ENCODE results near the gene FRAT1.

The FRAT1 gene

GRCh38 chr10:97365761-97366351 lies 46.8 kb downstream of the FRAT1 start:
- Mint-ChIP-seq H3K4me1 (no peaks in the 10 kb centered on the region), H3K27ac (no peak overlapping the region), H3K9me3 (no peaks in the 10 kb centered on the region), H3K27me3 (no peaks in the 10 kb centered on the region), H3K36me3 (peaks cover 19% of the 10 kb centered on the region), H3K4me3 (no peak overlapping the region)

- H3K9me3 Mint-ChIP-seq, result no peaks in the 10 kb centered on the region
- no peak overlapping the region for H3K27ac Mint-ChIP-seq
- no peaks in the 10 kb centered on the region for H3K4me1 Mint-ChIP-seq
- peaks cover 21% of the 10 kb centered on the region for H3K36me3 Mint-ChIP-seq
- H3K4me3 Mint-ChIP-seq, result no peak overlapping the region
- no peaks in the 10 kb centered on the region for H3K27me3 Mint-ChIP-seq
Observed at GRCh38 chr10:97366572-97366971, 47.5 kb downstream of the FRAT1 start.

GRCh38 chr10:97367126-97367649 lies 48.1 kb downstream of the FRAT1 start:
- Mint-ChIP-seq H3K27ac (peak overlapping the region; percentile 14), H3K4me3 (no peak overlapping the region), H3K9me3 (no peaks in the 10 kb centered on the region), H3K36me3 (peaks cover 24% of the 10 kb centered on the region), H3K27me3 (no peaks in the 10 kb centered on the region), H3K4me1 (no peaks in the 10 kb centered on the region)

Measured in activated naive CD4-positive, alpha-beta T cell treated with anti-CD3 and anti-CD28 coated beads, Interleukin-2, amount 50 U/mL, for 24 hours (primary cell).